ENCODE results near the gene LAMB4.

Gene LAMB4

DNA sequence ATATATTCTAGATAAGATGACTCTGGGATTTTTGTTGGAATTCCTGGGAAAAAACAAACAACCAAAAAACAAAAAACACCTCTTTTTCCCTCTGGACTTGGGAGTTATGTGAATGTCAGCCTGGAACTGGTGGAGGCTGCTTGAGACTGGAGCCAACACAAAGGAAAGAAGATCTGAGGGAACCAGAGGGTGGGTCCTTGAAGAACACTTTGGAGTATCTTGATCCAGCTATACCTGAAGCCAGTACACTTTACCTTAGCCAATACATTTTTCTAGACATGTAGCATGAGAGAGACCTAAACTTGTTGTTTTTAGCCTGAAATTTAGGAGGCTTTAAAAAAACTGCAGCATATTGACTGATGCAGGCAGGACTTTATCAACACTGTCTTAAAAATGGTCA, 121.3 kb downstream of the LAMB4 start:
- DNase-seq, result no peak

- DNase-seq, result no peak
Observed at GRCh38 chr7:108008240-108008639, 121.9 kb downstream of the LAMB4 start.

- no peak for DNase-seq
Observed at GRCh38 chr7:108007762-108008161, 122.4 kb downstream of the LAMB4 start.

DNA sequence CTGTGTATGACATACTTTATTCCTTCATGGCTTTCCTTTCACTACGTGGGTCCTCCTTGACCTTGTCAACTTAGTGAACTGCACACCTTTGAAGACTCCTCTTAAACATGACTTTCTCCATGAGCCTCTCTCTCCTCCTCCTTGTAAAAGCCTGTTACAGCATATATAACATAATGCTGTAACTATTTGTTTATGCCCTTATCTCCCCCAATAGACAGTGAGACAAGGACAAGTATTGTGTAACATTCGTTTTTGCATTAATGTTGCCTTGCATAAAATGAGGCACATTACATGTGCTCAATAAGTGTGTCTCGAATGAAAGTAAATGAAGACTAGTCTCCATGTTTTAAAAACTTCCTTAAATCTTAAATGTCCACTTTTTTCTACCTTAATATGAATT, 122.9 kb downstream of the LAMB4 start:
- no peak for DNase-seq

GRCh38 chr7:108004220-108005142, 125.7 kb downstream of the LAMB4 start:
- DNase-seq, result no peak

- no peak for DNase-seq
Observed at GRCh38 chr7:108003599-108003935, 126.6 kb downstream of the LAMB4 start.

DNA sequence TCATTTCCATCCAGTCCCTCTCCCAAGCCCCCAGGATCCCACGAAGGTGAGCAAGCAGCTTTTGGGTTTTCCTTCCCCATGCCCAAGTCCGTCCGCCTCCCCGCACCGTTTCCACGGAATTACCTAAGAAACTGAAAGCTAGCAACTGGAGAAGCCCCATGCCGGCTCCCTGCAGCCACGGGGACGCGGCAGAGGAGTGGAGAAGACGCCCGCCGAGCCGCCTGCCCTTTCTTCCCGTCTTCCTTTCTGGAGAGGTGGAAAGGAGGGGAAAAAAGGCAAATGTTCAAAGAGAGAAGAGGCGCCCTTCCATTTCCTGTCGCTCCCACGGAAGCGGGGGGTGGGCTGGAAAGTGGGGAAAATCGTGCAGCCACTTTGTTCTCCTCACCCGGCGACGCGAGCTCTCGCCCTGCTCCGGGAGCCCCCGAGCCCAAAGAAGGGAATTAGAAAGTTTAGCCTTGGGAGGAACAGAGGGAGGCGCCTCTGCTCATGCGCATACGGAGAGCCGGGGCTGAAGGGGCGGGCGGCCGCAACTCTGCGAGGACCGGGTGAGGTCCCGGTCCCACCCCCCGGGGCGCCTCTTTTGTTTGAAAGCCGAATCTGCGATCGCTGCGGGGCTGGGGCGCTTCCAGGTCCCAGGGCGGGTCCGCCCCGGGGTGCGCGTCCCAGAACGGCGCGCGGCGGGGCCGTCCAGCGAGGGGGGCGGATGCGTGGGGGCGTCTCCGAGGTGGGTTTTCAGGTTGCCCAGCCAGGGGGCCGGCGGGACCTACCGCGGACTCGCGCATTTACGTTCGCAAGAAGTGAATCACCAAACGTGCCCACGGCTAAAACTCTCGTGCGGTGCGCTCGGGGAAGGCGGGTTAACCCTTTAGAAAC, 127.2 kb downstream of the LAMB4 start, which contains the start of gene LAMB1:
Gene LAMB1, minus strand, starts transcription at position 436 of the 873 bp plus-strand sequence. Its CDS starts 276 bp downstream, at position 160.
- DNase-seq, result peak; percentile 82

DNA sequence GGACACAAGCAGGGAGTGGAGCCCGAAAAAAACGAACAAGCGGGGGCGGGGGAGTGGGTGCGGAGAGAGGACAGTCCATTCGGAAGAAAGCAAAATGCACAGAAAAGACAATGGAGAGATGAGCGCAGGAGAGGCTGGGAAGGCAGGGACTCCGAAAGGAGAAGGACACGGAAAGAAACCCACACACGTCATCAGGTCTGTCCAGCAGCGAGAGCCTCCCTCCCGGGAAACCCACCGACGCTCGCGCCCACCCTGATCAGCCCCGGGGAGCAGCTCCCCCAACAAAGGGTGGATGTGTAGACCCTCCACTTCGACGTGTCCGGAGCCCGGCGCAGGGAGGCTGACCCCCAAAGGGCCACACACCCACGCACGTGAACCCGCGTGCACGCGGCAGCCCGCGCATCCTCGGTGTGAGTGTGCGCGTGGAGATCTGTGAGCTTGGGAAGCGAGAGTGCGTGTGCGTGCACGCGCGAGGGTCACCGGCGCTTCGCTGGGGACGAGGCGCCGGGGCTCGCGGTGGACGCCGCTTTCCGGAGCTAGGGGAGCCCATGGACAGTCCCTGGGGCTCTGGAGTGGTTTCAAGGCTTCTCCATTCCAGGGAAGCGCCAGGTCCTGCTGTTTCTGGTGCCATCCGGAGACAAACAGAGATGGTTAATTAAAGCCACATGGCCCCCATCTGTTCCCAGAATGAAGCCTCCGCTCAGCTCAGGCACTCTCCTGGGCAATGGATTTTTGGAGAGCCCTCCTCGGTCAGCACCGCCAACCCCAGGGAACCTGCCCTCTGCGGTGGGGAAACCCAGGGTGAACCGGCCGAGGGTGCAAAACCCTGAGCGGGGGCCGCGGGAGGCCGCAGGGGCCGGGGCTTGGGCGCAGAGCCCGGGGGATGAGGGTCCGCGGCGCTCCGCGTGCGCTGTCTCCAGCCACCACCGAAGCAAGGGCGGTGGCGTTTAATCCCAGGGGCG, 128.1 kb downstream of the LAMB4 start:
- DNase-seq, result peak; percentile 58

- DNase-seq, result no peak
Observed at GRCh38 chr7:108000875-108001763, 129.0 kb downstream of the LAMB4 start.

GRCh38 chr7:107999779-108000560, 130.2 kb downstream of the LAMB4 start:
- DNase-seq, result no peak

- DNase-seq, result no peak
Observed at GRCh38 chr7:107998660-107999480, 131.3 kb downstream of the LAMB4 start.

DNA sequence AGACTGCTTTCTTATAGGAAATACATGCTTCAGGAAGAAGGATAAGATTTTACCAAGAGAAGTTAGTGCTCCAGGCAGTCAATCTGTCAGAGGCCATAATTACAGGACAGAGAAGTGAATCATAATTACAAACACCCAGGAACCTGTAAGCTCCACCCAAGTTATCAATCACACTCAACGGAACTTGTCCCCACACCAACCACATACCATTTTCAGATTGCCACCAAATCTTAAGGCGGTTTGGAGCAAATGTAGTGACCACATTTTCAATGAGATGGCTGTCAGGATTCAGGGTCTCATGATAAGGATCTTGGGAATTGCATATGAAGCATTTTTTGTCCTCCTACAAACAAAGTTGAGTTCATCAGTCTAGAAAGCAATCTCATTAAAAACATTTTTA, 132.0 kb downstream of the LAMB4 start:
- no peak for DNase-seq

GRCh38 chr7:107996072-107996882, 133.9 kb downstream of the LAMB4 start:
- no peak for DNase-seq

GRCh38 chr7:107995184-107996071, 134.7 kb downstream of the LAMB4 start:
- peak; percentile 35 for DNase-seq

DNA sequence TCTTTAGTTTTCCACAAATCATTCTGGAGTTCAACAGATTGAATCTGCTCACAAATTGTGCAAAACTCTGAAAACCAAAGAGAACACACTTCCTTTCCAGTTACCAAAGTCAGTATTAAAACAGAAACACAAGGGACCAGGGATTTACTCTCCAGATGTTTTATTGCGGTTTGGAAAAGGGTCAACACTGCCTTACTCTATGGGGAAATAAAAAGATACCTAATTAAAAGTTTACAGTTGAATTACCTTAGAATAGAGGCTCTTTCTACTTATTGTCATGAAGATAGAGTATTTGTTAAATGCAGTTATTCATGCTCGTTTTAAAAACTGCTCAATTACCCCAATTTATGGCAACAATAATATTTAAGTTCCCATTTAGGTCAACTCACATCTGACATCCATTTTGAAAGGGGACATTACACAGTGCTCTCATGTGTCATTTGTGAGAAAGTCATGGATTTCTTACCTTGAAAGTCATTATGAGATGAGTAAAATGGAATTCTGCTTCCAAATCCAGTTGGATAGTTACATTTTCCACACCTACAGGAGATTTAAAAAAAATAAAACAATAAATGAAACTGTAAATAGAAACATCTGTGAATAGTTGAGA, 135.6 kb downstream of the LAMB4 start:
- DNase-seq, result no peak

DNA sequence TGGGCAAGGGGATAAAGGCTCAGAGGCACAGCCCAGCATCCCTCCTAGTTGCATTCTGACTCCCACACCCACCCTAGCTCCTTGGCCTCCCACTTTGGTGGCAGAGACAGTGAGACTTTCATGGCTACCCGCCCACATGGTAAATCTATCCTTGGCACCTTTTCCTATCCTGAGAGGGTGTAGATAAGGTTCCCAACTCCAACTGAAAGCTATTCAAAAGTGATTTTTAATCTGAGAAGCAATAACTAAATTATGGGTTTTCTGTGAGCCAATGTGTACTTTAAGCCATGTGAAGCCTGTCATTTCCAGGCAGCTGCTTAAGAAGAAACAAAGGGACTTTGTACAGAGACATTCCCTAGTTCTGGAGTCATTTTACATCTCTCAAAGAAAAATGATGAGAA, 136.3 kb downstream of the LAMB4 start:
- no peak for DNase-seq
